Aorta (tissue), 5 donors: ENCODE data around the gene C18orf63. TPM values are rescaled to one million over a fixed set of nuclear protein-coding genes. Genes with fewer than 3 reads are reported as not detected.

Experiments used
- ATAC-seq: fragments of 200-7000 bp; cut with Tn5 transposase; one replicate; pipeline ENCODE4 v1.9.1; 2022; ENCODE audit warnings: moderate library complexity; ENCODE audit not compliant: low FRiP score
- DNase-seq, 2 donors: peaks; one replicate each; pipeline ENCODE4 v3.0.0-alpha.2; 2020
- H3K27ac ChIP-seq, 2 donors: one replicate each; pipeline ENCODE4 v1.5.1; 2013; ENCODE audit warnings: low read length in 2 of 2, mild to moderate bottlenecking in 2 of 2, moderate library complexity in 2 of 2, control low read depth in 1 of 2, inconsistent platforms in 1 of 2, low read depth in 1 of 2
- H3K27me3 ChIP-seq, 2 donors: one replicate each; pipeline ENCODE4 v1.6.1; 2013; ENCODE audit warnings: control low read depth in 1 of 2, low read length in 1 of 2, mild to moderate bottlenecking in 1 of 2, moderate library complexity in 1 of 2; ENCODE audit not compliant: insufficient read depth in 2 of 2, control insufficient read depth in 1 of 2
- H3K36me3 ChIP-seq, 2 donors: one replicate each; pipeline ENCODE4 v1.6.1; 2013; ENCODE audit warnings: control low read depth in 1 of 2, low read length in 1 of 2, mild to moderate bottlenecking in 1 of 2; ENCODE audit not compliant: insufficient read depth in 2 of 2, control insufficient read depth in 1 of 2
- H3K4me1 ChIP-seq, 2 donors: one replicate each; pipeline ENCODE4 v1.6.1; 2013; ENCODE audit warnings: low read length in 2 of 2, control low read depth in 1 of 2, mild to moderate bottlenecking in 1 of 2, moderate library complexity in 1 of 2; ENCODE audit not compliant: insufficient read depth in 2 of 2, control insufficient read depth in 1 of 2
- H3K4me3 ChIP-seq, 2 donors: one replicate each; pipeline ENCODE4 v1.5.1; 2013; ENCODE audit warnings: low read length in 2 of 2, control low read depth in 1 of 2, mild to moderate bottlenecking in 1 of 2
- H3K9me3 ChIP-seq: one replicate; pipeline ENCODE4 v1.6.1; 2013; ENCODE audit warnings: mild to moderate bottlenecking, low read length; ENCODE audit not compliant: control insufficient read depth
- WGBS, 2 donors: extraction: QIAGEN DNeasy Blood & Tissue Kit; methylation state at CpG; one replicate each; pipeline ENCODE4 v1.1.7; 2013; 5-methylcytosine and 5-hydroxymethylcytosine counted together
- intact Hi-C, 2 donors: fragments of 100-400 bp; cut with DNase I; formaldehyde crosslinking; loops; one replicate each; pipeline versions ENCODE4 v1.14.2 to v1.15.0; 2022
- polyA plus RNA-seq, 2 donors: library from polyadenylated mRNA; stranded (reverse); fragments of 200-250 nt; gene quantifications; one replicate each; pipeline ENCODE4 v1.2.3, GENCODE V29; 2013
- total RNA-seq, 2 donors: library from RNA; stranded (reverse); fragmentation: NEBNext Ultra II Directional; extraction: Animal tissue kit (Norgen Biotek cat#: 25700); gene quantifications; one replicate each; pipeline ENCODE4 v1.2.1, GENCODE V29; 2021
- donor health status: healthy with polysubstance abuse.
- donor health status: Bipolar disorder and iron deficiency.
- donor health status: DM: no; HTN: no; CAD: no.
- donor health status: DM: no; HTN: no; CAD: no.
- donor health status: DM: yes; HTN: yes; CAD: no.

Gene C18orf63
- total and polyA plus RNA-seq, 4 donors: not detected

- Histone ChIP-seq H3K4me1 (no peaks in the 10 kb centered on the region), H3K9me3 (no peaks in the 10 kb centered on the region), H3K27me3 (no peaks in the 10 kb centered on the region), H3K4me3 (no peak overlapping the region), H3K27ac (no peak overlapping the region), H3K36me3 (no peaks in the 10 kb centered on the region)
- no peak for ATAC-seq
- intact Hi-C loops: no loop called here
- 70 to 75% methylated on average over 13 of the region's 13 CpGs for WGBS, 2 donors
- no peak for DNase-seq
Observed at GRCh38 chr18:74368901-74369705, 53.5 kb downstream of the C18orf63 start.

GRCh38 chr18:74370115-74370514, 54.5 kb downstream of the C18orf63 start:
- no peaks in the 10 kb centered on the region for H3K36me3 ChIP-seq
- intact Hi-C loops: no loop called here
- H3K9me3 ChIP-seq: no peaks in the 10 kb centered on the region
- DNase-seq (no peak), ATAC-seq (peak; percentile 50)
- H3K27me3 ChIP-seq: no peaks in the 10 kb centered on the region
- H3K27ac ChIP-seq: no peak overlapping the region
- H3K4me3 ChIP-seq: no peak overlapping the region
- H3K4me1 ChIP-seq: no peaks in the 10 kb centered on the region
- WGBS, 2 donors: 89 to 93% methylated on average over 2 of the region's 2 CpGs

GRCh38 chr18:74373428-74373827, 57.8 kb downstream of the C18orf63 start:
- intact Hi-C loops: no loop called here
- H3K4me1 ChIP-seq: no peaks in the 10 kb centered on the region
- H3K36me3 ChIP-seq: no peaks in the 10 kb centered on the region
- WGBS, 2 donors: 84 to 87% methylated on average over 8 of the region's 8 CpGs
- no peak overlapping the region for H3K27ac ChIP-seq
- ATAC-seq (no peak), DNase-seq (no peak)
- H3K4me3 ChIP-seq: no peak overlapping the region
- no peaks in the 10 kb centered on the region for H3K27me3 ChIP-seq
- H3K9me3 ChIP-seq: no peaks in the 10 kb centered on the region

- H3K9me3 ChIP-seq: no peaks in the 10 kb centered on the region
- H3K27me3 ChIP-seq: no peaks in the 10 kb centered on the region
- ATAC-seq (no peak), DNase-seq (no peak)
- peaks cover 0 to 3% of the 10 kb centered on the region in 2 donors for H3K4me1 ChIP-seq
- H3K4me3 ChIP-seq: no peak overlapping the region
- intact Hi-C loops: no loop called here
- WGBS, 2 donors: 86 to 87% methylated on average over 6 of the region's 6 CpGs
- H3K36me3 ChIP-seq: no peaks in the 10 kb centered on the region
- H3K27ac ChIP-seq: no peak overlapping the region
Observed at GRCh38 chr18:74375999-74376398, 60.4 kb downstream of the C18orf63 start.

GRCh38 chr18:74376523-74376922, 60.9 kb downstream of the C18orf63 start:
- Histone ChIP-seq H3K4me3 (no peak overlapping the region), H3K27ac (no peak overlapping the region), H3K9me3 (no peaks in the 10 kb centered on the region), H3K4me1 (peaks cover 0 to 3% of the 10 kb centered on the region in 2 donors), H3K36me3 (no peaks in the 10 kb centered on the region), H3K27me3 (no peaks in the 10 kb centered on the region)
- intact Hi-C loops: no loop called here
- ATAC-seq (no peak), DNase-seq (no peak)
- 96 to 97% methylated on average over 4 of the region's 4 CpGs for WGBS, 2 donors

GRCh38 chr18:74377776-74378175, 62.1 kb downstream of the C18orf63 start:
- Histone ChIP-seq H3K27ac (no peak overlapping the region), H3K27me3 (no peaks in the 10 kb centered on the region), H3K4me1 (peaks cover 0 to 3% of the 10 kb centered on the region in 2 donors), H3K36me3 (no peaks in the 10 kb centered on the region), H3K4me3 (no peak overlapping the region), H3K9me3 (no peaks in the 10 kb centered on the region)
- 15 to 42% methylated on average over 1 of the region's 1 CpG for WGBS, 2 donors
- ATAC-seq (no peak), DNase-seq (no peak)
- intact Hi-C loops: loop anchor here in 1 of 2 donors (2.0 kb wide), 1 partner anchor 21 kb away; no protein-coding TSS in a partner anchor

- peak; percentile 81 to 83 for DNase-seq
- Histone ChIP-seq H3K9me3 (no peaks in the 10 kb centered on the region), H3K4me3 (no peak overlapping the region), H3K27me3 (no peaks in the 10 kb centered on the region), H3K27ac (peak overlapping the region in 1 of 2 donors; percentile 37), H3K4me1 (peaks cover 0 to 3% of the 10 kb centered on the region in 2 donors), H3K36me3 (no peaks in the 10 kb centered on the region)
- WGBS, 2 donors: 5% methylated on average over 4 of the region's 4 CpGs
- peak; percentile 88 for ATAC-seq
- intact Hi-C loops: loop anchor here in 1 of 2 donors (2.0 kb wide), 1 partner anchor 21 kb away; no protein-coding TSS in a partner anchor
Observed at GRCh38 chr18:74378179-74378682, 62.6 kb downstream of the C18orf63 start.

- H3K4me3 ChIP-seq: no peak overlapping the region
- ATAC-seq: no peak
- H3K4me1 ChIP-seq: peaks cover 0 to 3% of the 10 kb centered on the region in 2 donors
- no peaks in the 10 kb centered on the region for H3K36me3 ChIP-seq
- H3K27ac ChIP-seq: no peak overlapping the region
- DNase-seq: no peak
- intact Hi-C loops: no loop called here
- H3K9me3 ChIP-seq: no peaks in the 10 kb centered on the region
- WGBS, 2 donors: 97 to 99% methylated on average over 10 of the region's 10 CpGs
- no peaks in the 10 kb centered on the region for H3K27me3 ChIP-seq
Observed at GRCh38 chr18:74380916-74381315, 65.3 kb downstream of the C18orf63 start.
